Measurements from ENCODE around the gene NKD1. TPM values are rescaled to one million over a fixed set of nuclear protein-coding genes. Genes with fewer than 3 reads are reported as not detected.

NKD1 gene
- total and polyA plus RNA-seq, 9 donors: 2.5 to 72.1 (median 12.7) TPM

- Histone ChIP-seq H3K36me3 (no peaks in the 10 kb centered on the region), H3K4me1 (ENCODE audit: insufficient read depth) (no peaks in the 10 kb centered on the region), H3K9me3 (no peaks in the 10 kb centered on the region), H3K4me3 (no peak overlapping the region), H3K27me3 (no peaks in the 10 kb centered on the region), H3K27ac (no peak overlapping the region)
- 75 to 79% (median 76%) methylated on average over 5 of the region's 5 CpGs for WGBS, 3 donors
- TF ChIP-seq EP300 (IDR thresholded peaks at IDR 0.05) (no peak), CTCF (IDR thresholded peaks at IDR 0.05) (no peak), POLR2A (IDR thresholded peaks at IDR 0.05) (no peak)
- no peak for DNase-seq
- intact Hi-C loops (cut with DNase I): no loop called here
Measured at GRCh38 chr16:50522324-50522723, 25.9 kb upstream of the NKD1 start.

- 87 to 93% (median 91%) methylated on average over 7 of the region's 7 CpGs for WGBS, 3 donors
- intact Hi-C loops (cut with DNase I): no loop called here
- no peaks in the 10 kb centered on the region for H3K36me3 ChIP-seq
- no peaks in the 10 kb centered on the region for H3K9me3 ChIP-seq
- no peak overlapping the region for H3K27ac ChIP-seq
- DNase-seq: peak in 1 of 5 donors; percentile 3
- no peaks in the 10 kb centered on the region for H3K4me1 ChIP-seq (ENCODE audit: insufficient read depth)
- no peak overlapping the region for H3K4me3 ChIP-seq
- H3K27me3 ChIP-seq: no peaks in the 10 kb centered on the region
- TF ChIP-seq CTCF (IDR thresholded peaks at IDR 0.05) (no peak), POLR2A (IDR thresholded peaks at IDR 0.05) (no peak), EP300 (IDR thresholded peaks at IDR 0.05) (no peak)
Measured at GRCh38 chr16:50523710-50524109, 24.5 kb upstream of the NKD1 start.

- no peak overlapping the region for H3K27ac ChIP-seq
- H3K9me3 ChIP-seq: no peaks in the 10 kb centered on the region
- no peaks in the 10 kb centered on the region for H3K36me3 ChIP-seq
- DNase-seq: no peak
- WGBS, 3 donors: 87 to 91% (median 88%) methylated on average over 3 of the region's 3 CpGs
- no peak overlapping the region for H3K4me3 ChIP-seq
- TF ChIP-seq POLR2A (IDR thresholded peaks at IDR 0.05) (no peak), EP300 (IDR thresholded peaks at IDR 0.05) (no peak), CTCF (IDR thresholded peaks at IDR 0.05) (no peak)
- intact Hi-C loops (cut with DNase I): no loop called here
- H3K27me3 ChIP-seq: no peaks in the 10 kb centered on the region
- no peaks in the 10 kb centered on the region for H3K4me1 ChIP-seq (ENCODE audit: insufficient read depth)
Measured at GRCh38 chr16:50525262-50525661, 22.9 kb upstream of the NKD1 start.

- intact Hi-C loops (cut with DNase I): no loop called here
- WGBS, 3 donors: 92 to 94% (median 94%) methylated on average over 6 of the region's 6 CpGs
Measured at GRCh38 chr16:50525716-50526115, 22.5 kb upstream of the NKD1 start.

More at GRCh38 chr16:50525716-50526115, 22.5 kb upstream of the NKD1 start:
- H3K27ac ChIP-seq: no peak overlapping the region
- H3K9me3 ChIP-seq: no peaks in the 10 kb centered on the region
- no peaks in the 10 kb centered on the region for H3K4me1 ChIP-seq (ENCODE audit: insufficient read depth)
- H3K27me3 ChIP-seq: no peaks in the 10 kb centered on the region
- no peak overlapping the region for H3K4me3 ChIP-seq
- H3K36me3 ChIP-seq: no peaks in the 10 kb centered on the region
- DNase-seq: no peak
- TF ChIP-seq POLR2A (IDR thresholded peaks at IDR 0.05) (no peak), CTCF (IDR thresholded peaks at IDR 0.05) (no peak), EP300 (IDR thresholded peaks at IDR 0.05) (no peak)
